Frontal cortex (tissue), 4 donors: ENCODE data around the gene SLC6A16. TPM values are rescaled to one million over a fixed set of nuclear protein-coding genes. Genes with fewer than 3 reads are reported as not detected.
"Not testable (repeated sequence)": the region's sequence is repeated elsewhere in the genome, so short reads cannot be mapped to it uniquely, and the experiment has no call there.

Experiments used
- DNase-seq, 2 donors: peaks; one replicate each; pipeline ENCODE4 v3.0.0; 2012; ENCODE audit warnings: low spot score in 2 of 2
- FAIRE-seq: peaks from 2 replicates; lab custom pipeline; 2012; peaks lifted over from hg19 to GRCh38; lab: Jason Lieb, UNC
- small RNA-seq: library from RNA; depleted of rRNA; stranded (forward); fragments of <200 nt; gene quantifications from one replicate; pipeline ENCODE3, GENCODE V24; 2014
- total RNA-seq: library from RNA; depleted of rRNA; stranded (reverse); fragments of >200 nt; gene quantifications from one replicate; pipeline ENCODE4 v1.2.3, GENCODE V29; 2014
- donor health status: control.
- donor health status: control.
- donor health status: control.

Gene SLC6A16
- total RNA-seq, 1 donor from 2014 or later, result not detected

GRCh38 chr19:49289286-49289685 lies 35.7 kb downstream of the SLC6A16 start:
- DNase-seq, FAIRE-seq: not testable (repeated sequence)

DNA sequence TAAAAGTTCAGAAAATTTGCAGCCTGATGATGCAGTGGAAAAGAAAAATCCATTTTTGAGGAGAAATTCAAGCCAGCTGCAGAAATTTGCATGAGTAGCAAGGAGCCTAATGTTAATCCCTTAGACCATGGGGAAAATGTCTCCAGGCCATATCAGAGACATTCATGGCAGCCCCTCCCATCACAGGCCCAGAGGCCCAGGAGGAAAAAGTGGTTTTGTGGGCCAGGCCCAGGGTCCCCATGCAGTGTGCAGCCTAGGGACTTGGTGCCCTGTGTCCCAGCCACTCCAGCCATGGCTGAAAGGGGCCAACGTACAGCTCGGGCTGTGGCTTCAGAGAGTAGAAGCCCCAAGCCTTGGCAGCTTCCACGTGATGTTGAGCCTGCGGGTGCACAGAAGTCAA lies 36.8 kb downstream of the SLC6A16 start:
- not testable (repeated sequence) for DNase-seq, FAIRE-seq

DNA sequence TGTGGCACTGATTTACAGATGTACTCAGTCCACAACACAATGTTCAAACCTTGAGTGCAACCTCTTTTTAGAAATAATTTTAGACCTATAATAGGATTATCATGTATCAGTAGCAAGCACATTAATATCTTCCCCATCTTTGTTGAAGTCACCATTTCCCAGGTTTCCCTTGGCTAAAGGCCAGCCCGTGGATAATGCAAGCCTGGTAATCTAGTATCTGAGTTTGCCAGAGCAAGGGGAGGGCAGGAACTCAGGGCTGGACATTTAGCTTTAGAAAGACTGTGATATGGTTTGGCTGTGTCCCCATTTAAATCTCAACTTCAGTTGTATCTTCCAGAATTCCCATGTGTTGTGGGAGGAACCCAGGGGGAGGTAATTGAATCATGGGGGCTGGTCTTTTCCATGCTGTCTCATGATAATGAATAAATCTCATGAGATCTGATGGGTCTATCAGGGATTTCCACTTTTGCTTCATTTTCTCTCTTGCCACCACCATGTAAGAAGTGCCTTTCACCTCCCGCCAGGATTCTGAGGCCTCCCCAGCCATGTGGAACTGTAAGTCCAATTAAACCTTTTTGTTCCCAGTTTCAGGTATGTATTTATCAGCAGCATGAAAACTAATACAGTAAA lies 37.7 kb downstream of the SLC6A16 start:
- DNase-seq (no peak), FAIRE-seq (no peak)

DNA sequence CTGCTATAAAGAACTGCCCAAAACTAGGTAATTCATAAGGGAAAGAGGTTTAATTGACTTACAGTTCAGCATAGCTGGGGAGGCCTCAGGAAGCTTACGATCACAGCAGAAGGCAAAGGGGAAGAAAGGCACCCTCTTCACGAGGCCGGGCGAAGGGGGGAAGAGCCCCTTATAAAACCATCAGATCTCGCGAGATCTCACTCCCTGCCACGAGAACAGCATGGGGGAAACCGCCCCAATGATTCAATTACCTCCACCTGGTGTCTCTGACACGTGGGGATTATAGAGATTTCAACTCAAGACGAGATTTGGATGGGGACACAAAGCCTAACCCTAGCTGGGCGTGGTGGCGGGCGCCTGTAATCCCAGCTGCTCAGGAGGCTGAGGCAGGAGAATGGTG lies 42.8 kb downstream of the SLC6A16 start:
- DNase-seq, result no peak
- FAIRE-seq, result no peak

DNA sequence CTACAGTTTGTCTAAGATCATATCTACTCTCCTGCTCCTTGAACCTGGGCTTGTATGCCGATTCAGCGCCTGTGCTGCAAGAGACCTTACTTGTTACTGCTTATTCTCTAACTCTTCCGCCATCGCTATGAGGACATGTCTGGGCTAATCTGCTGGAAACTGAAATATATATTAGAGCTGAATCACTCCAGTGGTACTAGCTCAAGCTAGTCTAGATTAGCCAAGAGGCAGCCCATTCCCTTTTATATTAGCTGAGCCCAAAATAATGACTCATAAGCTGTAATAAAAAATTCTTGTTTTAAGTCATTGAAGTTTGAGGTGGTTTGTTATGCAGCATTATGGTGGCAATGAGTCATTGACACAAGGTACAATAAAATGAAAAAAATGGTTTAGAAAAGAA lies 52.8 kb downstream of the SLC6A16 start:
- DNase-seq, result no peak
- FAIRE-seq, result no peak

DNA sequence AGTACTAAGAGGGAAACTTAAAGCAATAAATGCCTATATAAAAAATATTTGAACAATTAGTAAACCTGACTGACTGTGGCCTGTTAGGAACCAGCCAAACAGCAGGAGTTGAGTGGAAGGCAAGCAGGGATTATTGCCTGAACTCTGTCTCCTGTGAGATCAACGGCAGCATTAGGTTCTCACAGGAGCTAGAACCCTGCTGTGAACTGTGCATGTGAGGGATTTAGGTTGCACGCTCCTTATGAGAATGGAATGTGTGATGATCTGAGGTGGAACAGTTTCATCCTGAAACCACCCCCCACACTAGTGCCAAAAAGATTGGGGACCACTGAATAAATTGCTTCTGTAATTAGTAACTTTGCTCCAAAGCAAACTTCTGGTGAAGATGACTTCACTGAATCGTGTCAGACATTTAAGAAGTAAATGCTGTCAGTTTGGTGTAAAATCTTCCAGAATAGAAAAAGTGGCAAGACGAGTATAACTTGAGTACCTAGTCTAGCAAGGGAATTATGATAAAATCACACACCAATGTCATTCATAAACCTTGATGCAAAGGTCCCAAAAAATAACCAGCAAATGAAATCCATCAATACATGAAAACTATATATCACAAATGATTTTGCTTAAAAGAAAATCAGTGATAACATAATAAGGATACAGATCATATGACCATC lies 53.8 kb downstream of the SLC6A16 start:
- FAIRE-seq (no peak), DNase-seq (no peak)

DNA sequence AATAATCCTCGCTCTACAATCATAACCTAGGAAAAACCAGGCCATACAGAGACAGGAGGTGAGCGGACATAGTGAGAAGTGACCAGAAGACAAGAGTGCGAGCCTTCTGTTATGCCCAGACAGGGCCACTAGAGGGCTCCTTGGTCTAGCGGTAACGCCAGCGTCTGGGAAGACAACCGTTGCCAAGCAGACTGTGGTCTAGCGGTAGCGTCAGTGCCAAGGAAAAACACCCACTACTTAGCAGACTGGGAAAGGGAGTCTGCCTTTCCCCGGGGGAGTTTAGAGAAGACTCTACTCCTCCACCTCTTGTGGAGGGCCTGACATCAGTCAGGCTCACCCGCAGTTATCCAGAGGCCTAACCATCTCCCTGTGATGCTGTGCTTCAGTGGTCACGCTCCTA lies 58.6 kb downstream of the SLC6A16 start:
- FAIRE-seq, DNase-seq: not testable (repeated sequence)

DNA sequence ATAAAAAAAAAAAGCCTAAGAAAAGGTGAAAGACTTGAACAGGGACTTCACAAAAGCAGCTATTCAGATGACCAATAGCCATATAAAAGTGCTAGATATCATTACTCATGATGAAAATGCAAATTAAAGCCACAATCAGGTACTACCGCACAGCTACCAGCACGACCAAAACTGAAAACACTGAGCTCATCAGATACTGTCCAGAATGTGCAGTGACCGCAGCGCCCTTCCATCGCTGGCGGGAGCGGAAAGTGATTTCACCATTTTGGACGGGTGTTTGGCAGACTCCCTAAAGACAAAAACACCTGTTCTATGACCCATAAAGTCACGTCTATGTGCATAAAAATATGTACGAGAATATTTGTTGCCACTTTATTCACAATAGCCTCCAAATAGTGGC lies 60.7 kb downstream of the SLC6A16 start:
- DNase-seq (no peak), FAIRE-seq (no peak)

DNA sequence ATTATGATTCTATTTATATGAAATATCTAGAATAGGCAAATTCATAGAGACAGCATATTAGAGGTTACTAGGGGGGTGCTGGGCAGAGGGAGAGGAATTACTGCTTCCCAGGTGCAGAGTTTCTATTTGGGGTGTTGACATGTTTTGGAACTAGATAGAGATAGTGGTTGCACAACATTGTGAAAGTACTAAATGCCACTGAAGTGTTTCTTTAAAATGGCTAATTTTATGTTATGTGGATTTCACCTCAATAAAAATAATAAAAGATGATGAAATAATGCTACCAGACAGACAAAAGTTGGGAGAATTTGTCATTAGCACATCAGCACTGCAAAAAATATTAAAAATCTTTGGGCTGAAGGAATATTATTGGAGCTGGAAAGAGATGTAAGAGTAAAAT lies 63.4 kb downstream of the SLC6A16 start:
- no peak for DNase-seq
- no peak for FAIRE-seq

DNA sequence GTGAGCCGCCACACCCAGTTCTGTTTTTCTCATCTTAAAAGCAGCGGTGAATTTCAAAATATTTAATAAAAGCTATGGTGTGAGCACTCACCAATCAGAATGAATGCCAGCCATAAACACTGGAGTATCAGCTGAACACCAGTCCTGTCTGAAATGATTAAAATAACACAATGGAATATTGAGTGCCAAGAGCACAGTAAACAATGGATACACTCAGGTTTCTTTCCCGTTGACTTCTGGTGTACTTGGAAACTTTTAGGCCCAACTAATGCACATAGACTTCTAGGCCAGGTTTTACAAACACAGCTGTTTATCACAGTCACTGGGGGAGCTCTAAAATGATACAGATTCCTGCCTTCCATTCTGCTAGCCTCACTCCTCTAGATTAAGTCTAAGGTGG lies 68.3 kb downstream of the SLC6A16 start:
- no peak for DNase-seq
- FAIRE-seq, result no peak

DNA sequence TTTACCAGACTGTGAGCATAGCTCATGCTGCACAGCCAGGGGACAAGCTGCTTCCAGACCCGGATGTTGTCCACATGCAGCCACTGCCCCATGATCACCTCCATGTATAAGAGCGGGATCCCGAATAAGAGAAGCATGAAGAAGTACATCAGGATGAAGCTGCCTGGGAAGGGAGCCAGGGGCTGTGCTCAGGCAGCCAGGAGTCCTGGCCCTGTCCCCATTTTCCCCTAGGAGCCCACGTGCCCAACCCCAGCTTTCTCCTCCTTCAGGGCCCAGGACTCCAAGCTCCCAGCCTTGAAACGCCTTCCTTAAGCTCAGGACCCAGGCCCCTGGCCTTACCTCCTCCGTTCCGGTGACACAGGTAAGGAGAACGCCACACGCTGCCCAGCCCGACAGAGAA lies 69.3 kb downstream of the SLC6A16 start:
- no peak for FAIRE-seq
- no peak for DNase-seq

- FAIRE-seq (no peak), DNase-seq (no peak)
These were observed 75.1 kb downstream of the SLC6A16 start for GRCh38 chr19:49249933-49250332.

DNA sequence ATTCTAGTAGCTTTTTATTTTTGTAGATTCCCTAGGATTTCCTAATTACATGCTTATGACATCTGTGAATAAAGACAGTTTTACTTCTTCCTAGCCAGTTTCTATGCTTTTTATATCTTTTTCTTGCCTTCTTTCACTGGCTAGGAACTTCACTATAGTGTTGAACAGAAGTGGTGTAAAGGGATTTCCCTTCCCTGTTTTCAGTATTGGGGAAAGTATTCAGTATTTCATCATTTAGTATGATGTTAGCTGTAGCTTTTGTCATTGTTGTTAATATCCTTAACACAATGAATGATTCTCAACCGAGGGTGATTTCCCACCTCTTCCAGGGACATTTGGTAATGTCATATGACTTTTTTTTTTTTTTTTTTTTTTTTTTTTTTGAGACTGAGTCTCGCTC lies 77.3 kb downstream of the SLC6A16 start:
- FAIRE-seq (no peak), DNase-seq (no peak)

GRCh38 chr19:49244256-49244655 lies 80.7 kb downstream of the SLC6A16 start:
- FAIRE-seq, result no peak
- no peak for DNase-seq

DNA sequence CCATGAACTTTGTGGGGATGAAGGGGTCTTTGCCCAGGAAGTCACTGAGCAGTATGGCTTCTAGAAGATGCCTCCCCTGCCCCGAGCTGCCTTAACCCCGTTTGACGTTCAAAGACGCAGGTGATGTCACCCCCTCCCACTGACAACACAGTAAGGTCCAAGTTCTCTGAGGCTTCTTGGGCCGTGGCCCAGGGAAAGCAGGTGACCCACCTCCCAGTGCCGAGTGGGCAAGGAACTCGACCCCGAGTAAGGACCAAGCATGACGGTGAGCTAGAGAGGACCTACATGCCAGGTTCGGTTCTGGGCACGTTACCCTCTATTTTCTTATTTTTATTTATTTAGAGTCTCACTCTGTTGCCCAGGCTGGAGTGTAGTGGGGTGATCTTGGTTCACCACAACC lies 81.3 kb downstream of the SLC6A16 start:
- FAIRE-seq (no peak), DNase-seq (no peak)

- FAIRE-seq (no peak), DNase-seq (no peak)
These were observed 81.9 kb downstream of the SLC6A16 start for GRCh38 chr19:49243129-49243528.

DNA sequence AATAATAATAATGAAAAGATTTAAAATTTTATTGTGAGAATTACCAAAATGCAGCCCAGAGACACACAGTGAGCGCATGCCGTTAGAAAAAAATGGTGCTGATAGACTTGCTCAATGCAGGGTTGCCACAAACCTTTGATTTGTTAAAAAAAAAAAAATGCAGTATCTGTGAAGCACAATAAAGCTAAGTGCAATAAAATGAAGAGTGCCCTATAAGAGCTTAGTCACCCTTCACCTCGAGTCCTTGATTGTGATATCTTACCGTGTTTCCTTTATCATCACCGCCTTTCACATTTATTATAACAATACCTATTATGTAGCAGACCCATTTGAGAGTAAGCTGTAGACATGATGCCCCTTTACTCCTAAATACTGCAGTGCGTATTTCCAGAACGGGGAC lies 83.2 kb downstream of the SLC6A16 start:
- DNase-seq (no peak), FAIRE-seq (no peak)

Small RNAs within 50 kb of the gene (small RNA-seq; reads per million reads assigned to genes)
- not detected for gene MIR4324

Other genes starting within 250 kb of the SLC6A16 start
- 99.5 TPM for gene SNRNP70, start 239.7 kb downstream of the SLC6A16 start, total RNA-seq
- gene LIN7B, start 210.8 kb downstream of the SLC6A16 start, total RNA-seq, result 31.0 TPM
- gene C19orf73, start 206.0 kb downstream of the SLC6A16 start, total RNA-seq, result 1.2 TPM
- 47.7 TPM for gene PPFIA3, start 205.6 kb downstream of the SLC6A16 start, total RNA-seq
- gene HRC, start 169.8 kb downstream of the SLC6A16 start, total RNA-seq, result 0.41 TPM
- 4.1 TPM for gene TRPM4, start 167.4 kb downstream of the SLC6A16 start, total RNA-seq
- 0.82 TPM for gene CD37, start 10.2 kb upstream of the SLC6A16 start, total RNA-seq
- gene TEAD2, start 37.2 kb upstream of the SLC6A16 start, total RNA-seq, result 5.3 TPM
- gene DKKL1, start 38.7 kb upstream of the SLC6A16 start, total RNA-seq, result 1.2 TPM
- not detected for gene KASH5, start 63.1 kb upstream of the SLC6A16 start, total RNA-seq
- gene PTH2, start 98.2 kb upstream of the SLC6A16 start, total RNA-seq, result not detected
- not detected for gene GFY, start 100.2 kb upstream of the SLC6A16 start, total RNA-seq
- 13.9 TPM for gene SLC17A7, start 116.3 kb upstream of the SLC6A16 start, total RNA-seq
- 60.7 TPM for gene PIH1D1, start 126.6 kb upstream of the SLC6A16 start, total RNA-seq
- gene ALDH16A1, start 128.0 kb upstream of the SLC6A16 start, total RNA-seq, result 11.8 TPM
- 0.41 TPM for gene FLT3LG, start 149.0 kb upstream of the SLC6A16 start, total RNA-seq
- gene RPL13A, start 162.4 kb upstream of the SLC6A16 start, total RNA-seq, result 2,981 TPM
- 4,137 TPM for gene RPS11, start 171.2 kb upstream of the SLC6A16 start, total RNA-seq
- 13.0 TPM for gene FCGRT, start 187.5 kb upstream of the SLC6A16 start, total RNA-seq
- gene RCN3, start 202.8 kb upstream of the SLC6A16 start, total RNA-seq, result 2.4 TPM